IPS-NIHi11 (cell line): Measurements from ENCODE around the gene ISX.
A peak's percentile ranks its signal among the peaks of the same experiment; 100 is the strongest.

Experiments
- DNase-seq: peaks from one replicate; pipeline ENCODE4 v3.0.0; 2012; ENCODE audit warnings: mixed read lengths, low spot score

The ISX gene

DNA sequence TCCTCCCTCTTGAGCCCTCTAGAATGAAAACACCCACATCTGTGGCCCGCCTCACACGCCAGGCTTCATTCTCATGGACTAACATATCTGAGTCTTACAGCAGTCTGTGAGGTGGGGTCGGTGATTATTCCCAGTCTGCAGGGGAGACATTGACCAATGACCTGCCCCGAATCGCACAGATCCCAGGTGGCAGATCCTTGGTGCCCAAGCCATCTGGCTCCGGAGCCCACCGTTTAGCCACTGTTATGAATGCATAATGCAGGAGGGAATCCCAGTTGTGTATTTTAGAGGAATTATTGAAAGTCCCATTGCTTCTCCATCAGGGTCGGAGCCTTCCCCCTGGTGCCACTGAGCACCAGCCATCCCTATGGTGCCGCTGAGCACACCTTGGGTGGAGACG lies 47.4 kb downstream of the ISX start:
- no peak for DNase-seq

GRCh38 chr22:35114131-35114980 lies 48.4 kb downstream of the ISX start:
- DNase-seq, result no peak

DNA sequence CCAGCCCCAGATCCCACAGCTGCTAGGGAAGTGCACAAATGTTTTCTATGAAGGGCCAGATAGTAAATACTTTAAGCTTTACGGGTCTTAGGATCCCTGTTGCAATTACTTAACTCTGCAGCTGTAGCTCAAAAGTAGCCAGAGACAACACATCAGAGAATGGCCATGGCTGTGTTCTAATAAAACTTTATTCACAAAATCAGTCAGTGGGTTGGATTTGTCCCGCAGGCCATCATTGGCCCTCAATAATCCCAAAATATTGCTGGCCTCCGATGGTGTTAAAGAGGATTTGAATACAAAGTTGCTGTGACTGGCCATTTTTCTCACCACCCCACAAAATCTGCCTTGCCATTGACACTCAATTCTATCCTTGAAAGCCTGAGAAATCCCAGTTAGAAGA lies 49.6 kb downstream of the ISX start:
- DNase-seq, result no peak

DNA sequence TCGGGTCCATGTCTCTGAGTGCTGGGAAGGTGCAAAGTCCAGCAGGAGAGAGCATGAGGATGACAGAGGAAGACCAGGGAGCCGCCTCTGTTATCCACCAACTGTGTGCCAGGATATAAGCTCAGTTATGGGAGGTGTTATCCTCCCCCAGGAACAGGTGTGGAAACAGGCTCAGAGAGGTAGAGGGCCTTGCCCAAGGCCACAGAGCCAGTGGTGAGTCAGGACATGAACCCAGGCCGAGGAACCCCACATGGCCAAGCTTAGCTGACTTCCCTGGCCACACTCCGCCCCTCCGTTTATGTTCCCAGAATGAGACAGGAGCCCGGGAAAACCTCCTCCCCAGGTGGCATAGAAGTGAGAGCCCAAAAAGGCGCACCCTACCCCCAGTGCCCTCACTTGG lies 50.3 kb downstream of the ISX start:
- no peak for DNase-seq

DNA sequence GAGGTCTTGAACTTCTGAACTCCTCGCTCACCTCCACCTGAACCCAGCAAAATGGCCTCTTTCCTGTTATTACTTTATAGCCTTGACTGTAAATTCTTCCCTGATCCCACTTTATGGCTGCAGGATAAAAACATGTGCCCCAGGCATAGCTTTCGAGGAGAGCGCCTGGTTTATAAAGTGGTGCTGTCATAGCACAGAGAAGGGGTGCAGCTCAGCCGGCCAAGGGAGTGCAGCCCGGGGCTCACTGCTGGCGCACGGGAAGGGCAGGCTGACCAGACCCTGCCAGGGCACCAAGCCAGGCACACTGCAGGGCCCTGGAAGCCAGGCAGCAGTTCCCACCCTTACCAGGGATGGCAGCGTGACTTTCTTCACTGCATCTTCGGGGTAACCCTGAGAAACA lies 50.9 kb downstream of the ISX start:
- no peak for DNase-seq

- no peak for DNase-seq
Measured at GRCh38 chr22:35119494-35119893, 53.5 kb downstream of the ISX start.

DNA sequence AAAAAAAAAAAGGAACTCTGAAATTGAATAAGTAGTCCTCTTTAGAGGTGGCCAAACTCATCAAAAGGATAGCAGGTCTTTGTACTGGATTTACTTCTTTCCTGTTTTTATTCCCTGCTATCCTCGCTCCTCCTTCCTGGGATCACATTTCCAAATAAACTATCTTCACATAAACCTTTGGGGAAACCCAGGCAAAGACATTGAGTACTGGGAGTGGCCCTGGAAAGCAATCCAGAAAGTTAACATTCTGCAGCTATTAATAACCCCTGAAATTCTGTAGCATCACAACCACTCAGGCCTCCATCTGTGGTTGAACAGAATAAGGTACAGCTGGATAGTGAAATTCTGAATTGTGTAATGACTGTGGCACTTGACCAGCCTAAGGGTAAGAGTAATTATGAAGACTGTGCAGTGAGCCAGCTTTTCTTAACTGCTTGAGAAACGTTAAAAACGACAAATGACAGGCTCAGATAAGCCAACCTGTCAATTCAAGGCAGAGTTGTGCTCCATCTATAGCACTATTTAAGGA lies 58.8 kb downstream of the ISX start:
- no peak for DNase-seq

- DNase-seq, result no peak
Measured at GRCh38 chr22:35126993-35127392, 61.0 kb downstream of the ISX start.

DNA sequence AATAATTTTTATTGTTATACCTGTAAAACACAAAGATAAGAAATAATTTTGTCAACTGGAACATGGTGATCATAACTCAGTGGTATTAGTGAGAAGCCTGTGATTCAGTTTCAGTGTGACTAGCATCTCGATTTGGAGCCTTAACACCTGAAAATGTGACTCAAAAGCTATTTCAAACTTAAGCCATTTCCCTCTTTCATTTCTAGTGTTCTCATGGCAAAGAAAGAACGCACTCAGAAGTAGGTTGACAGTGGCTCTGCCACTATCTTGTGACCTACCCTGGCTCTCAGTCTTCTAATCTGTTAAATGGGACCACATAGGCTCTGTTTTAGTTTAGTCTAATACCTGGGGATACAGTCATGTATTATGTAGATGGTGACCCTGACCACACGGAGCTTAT lies 62.7 kb downstream of the ISX start:
- DNase-seq, result no peak

GRCh38 chr22:35131525-35132000 lies 65.6 kb downstream of the ISX start:
- DNase-seq, result no peak

GRCh38 chr22:35132568-35132967 lies 66.6 kb downstream of the ISX start:
- no peak for DNase-seq

- no peak for DNase-seq
Measured at GRCh38 chr22:35133702-35134380, 67.9 kb downstream of the ISX start.

DNA sequence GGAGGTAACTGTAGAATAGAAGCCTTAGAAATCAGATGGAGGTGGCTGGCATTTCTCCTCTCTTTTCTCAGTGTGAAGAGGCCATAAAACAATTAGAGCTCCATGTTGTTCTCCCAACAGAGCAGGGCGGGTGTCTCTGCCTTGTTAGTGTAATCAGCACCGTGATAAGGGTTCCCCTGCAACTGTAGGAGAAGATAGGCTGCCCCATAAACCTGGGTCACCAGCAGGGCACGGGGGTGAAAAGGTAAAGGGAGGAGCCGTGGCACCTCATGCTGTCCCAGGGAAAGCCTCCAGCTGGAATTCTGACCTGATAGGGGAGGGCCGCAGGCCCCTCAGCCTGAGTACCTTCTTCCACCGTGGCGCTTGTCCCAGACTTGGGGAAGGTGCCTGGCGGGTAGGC lies 68.7 kb downstream of the ISX start:
- DNase-seq, result no peak

GRCh38 chr22:35135165-35135564 lies 69.2 kb downstream of the ISX start:
- DNase-seq, result peak; percentile 33
